Astrocyte (in vitro differentiated cells and primary cell): ENCODE data around the gene PLEKHB1.

Experiments used
- CTCF ChIP-seq: IDR thresholded peaks from 2 replicates; pipeline ENCODE4 v1.5.1; 2011; ENCODE audit warnings: low read depth, mild to moderate bottlenecking, inconsistent platforms, low read length, moderate library complexity; ENCODE audit not compliant: insufficient read depth
- EZH2 ChIP-seq: IDR thresholded peaks from 2 replicates; pipeline ENCODE4 v1.6.1; 2012; ENCODE audit warnings: mild to moderate bottlenecking, low read length, inconsistent platforms; ENCODE audit not compliant: insufficient read depth

GRCh38 chr11:73652856-73653559, 6.6 kb downstream of the PLEKHB1 start:
- TF ChIP-seq CTCF: no peak
- no peak for TF ChIP-seq EZH2
